Measurements from ENCODE around the gene CYP20A1.

GRCh38 chr2:203352604-203353255, 113.9 kb downstream of the CYP20A1 start:
- TF ChIP-seq, protein P1, sequence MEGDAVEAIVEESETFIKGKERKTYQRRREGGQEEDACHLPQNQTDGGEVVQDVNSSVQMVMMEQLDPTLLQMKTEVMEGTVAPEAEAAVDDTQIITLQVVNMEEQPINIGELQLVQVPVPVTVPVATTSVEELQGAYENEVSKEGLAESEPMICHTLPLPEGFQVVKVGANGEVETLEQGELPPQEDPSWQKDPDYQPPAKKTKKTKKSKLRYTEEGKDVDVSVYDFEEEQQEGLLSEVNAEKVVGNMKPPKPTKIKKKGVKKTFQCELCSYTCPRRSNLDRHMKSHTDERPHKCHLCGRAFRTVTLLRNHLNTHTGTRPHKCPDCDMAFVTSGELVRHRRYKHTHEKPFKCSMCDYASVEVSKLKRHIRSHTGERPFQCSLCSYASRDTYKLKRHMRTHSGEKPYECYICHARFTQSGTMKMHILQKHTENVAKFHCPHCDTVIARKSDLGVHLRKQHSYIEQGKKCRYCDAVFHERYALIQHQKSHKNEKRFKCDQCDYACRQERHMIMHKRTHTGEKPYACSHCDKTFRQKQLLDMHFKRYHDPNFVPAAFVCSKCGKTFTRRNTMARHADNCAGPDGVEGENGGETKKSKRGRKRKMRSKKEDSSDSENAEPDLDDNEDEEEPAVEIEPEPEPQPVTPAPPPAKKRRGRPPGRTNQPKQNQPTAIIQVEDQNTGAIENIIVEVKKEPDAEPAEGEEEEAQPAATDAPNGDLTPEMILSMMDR (IDR thresholded peaks at IDR 0.05), result no peak
- no peak for TF ChIP-seq ZFX (IDR thresholded peaks at IDR 0.05; ENCODE audit: borderline replicate concordance)

All from 22Rv1 (cell line).